Nephron progenitor cell (in vitro differentiated cells): ENCODE data around the gene SWAP70.
A peak's percentile ranks its signal among the peaks of the same experiment; 100 is the strongest.
"Not testable (repeated sequence)": the region's sequence is repeated elsewhere in the genome, so short reads cannot be mapped to it uniquely, and the experiment has no call there.

Experiments used
- DNase-seq: peaks from one replicate; pipeline ENCODE4 v3.0.0; 2021
- H3K27ac Mint-ChIP-seq: 2 replicates; pipeline ENCODE4 v1.8.0; 2021; ENCODE audit warnings: mild to moderate bottlenecking, moderate library complexity, mixed read lengths
- H3K27me3 Mint-ChIP-seq: 2 replicates; pipeline ENCODE4 v1.8.0; 2021; ENCODE audit warnings: mild to moderate bottlenecking, low read depth, mixed read lengths; ENCODE audit not compliant: poor library complexity
- H3K36me3 Mint-ChIP-seq: 2 replicates; pipeline ENCODE4 v1.8.0; 2021; ENCODE audit warnings: low read depth, mixed read lengths
- H3K4me1 Mint-ChIP-seq: 2 replicates; pipeline ENCODE4 v1.8.0; 2021; ENCODE audit warnings: mixed read lengths
- H3K4me3 Mint-ChIP-seq: 2 replicates; pipeline ENCODE4 v1.8.0; 2021; ENCODE audit warnings: mild to moderate bottlenecking, moderate library complexity, mixed read lengths
- H3K9me3 Mint-ChIP-seq: 2 replicates; pipeline ENCODE4 v1.8.0; 2021; ENCODE audit warnings: mild to moderate bottlenecking, moderate library complexity, mixed read lengths
- CTCF ChIP-seq: fragments of 200-600 bp; sonication (generic); IDR thresholded peaks from 2 replicates; pipeline ENCODE4 v1.5.0; 2021; ENCODE audit warnings: antibody characterized with exemption

SWAP70 gene

GRCh38 chr11:9619971-9620370, 43.9 kb upstream of the SWAP70 start:
- no peak overlapping the region for H3K27ac Mint-ChIP-seq
- peaks cover 22% of the 10 kb centered on the region for H3K4me1 Mint-ChIP-seq
- no peak for TF ChIP-seq CTCF
- H3K4me3 Mint-ChIP-seq: no peak overlapping the region
- peaks cover 18% of the 10 kb centered on the region for H3K9me3 Mint-ChIP-seq
- DNase-seq: no peak
- H3K36me3 Mint-ChIP-seq: peaks cover 11% of the 10 kb centered on the region
- H3K27me3 Mint-ChIP-seq: peaks cover 10% of the 10 kb centered on the region

- not testable (repeated sequence) for H3K27me3 Mint-ChIP-seq, DNase-seq, H3K4me3 Mint-ChIP-seq
- H3K4me1 Mint-ChIP-seq: peaks cover 45% of the 10 kb centered on the region
- H3K27ac Mint-ChIP-seq: peak overlapping the region; percentile 91
- peaks cover 11% of the 10 kb centered on the region for H3K36me3 Mint-ChIP-seq
- peaks cover 18% of the 10 kb centered on the region for H3K9me3 Mint-ChIP-seq
These were observed 41.5 kb upstream of the SWAP70 start for GRCh38 chr11:9622353-9622752.

- H3K4me3 Mint-ChIP-seq, H3K27ac Mint-ChIP-seq, DNase-seq, H3K27me3 Mint-ChIP-seq: not testable (repeated sequence)
- H3K4me1 Mint-ChIP-seq: peaks cover 46% of the 10 kb centered on the region
- H3K9me3 Mint-ChIP-seq: peaks cover 18% of the 10 kb centered on the region
- peaks cover 11% of the 10 kb centered on the region for H3K36me3 Mint-ChIP-seq
These were observed 40.8 kb upstream of the SWAP70 start for GRCh38 chr11:9623053-9623452.

- H3K36me3 Mint-ChIP-seq: peaks cover 11% of the 10 kb centered on the region
- H3K27ac Mint-ChIP-seq: no peak overlapping the region
These were observed 39.4 kb upstream of the SWAP70 start for GRCh38 chr11:9624448-9624847.

GRCh38 chr11:9625162-9625561, 38.7 kb upstream of the SWAP70 start:
- Mint-ChIP-seq H3K4me1 (peaks cover 35% of the 10 kb centered on the region), H3K36me3 (peaks cover 11% of the 10 kb centered on the region), H3K27me3 (peaks cover 3% of the 10 kb centered on the region), H3K9me3 (peaks cover 18% of the 10 kb centered on the region), H3K27ac (no peak overlapping the region), H3K4me3 (no peak overlapping the region)
- DNase-seq: no peak
- no peak for TF ChIP-seq CTCF

More at GRCh38 chr11:9624448-9624847, 39.4 kb upstream of the SWAP70 start:
- TF ChIP-seq CTCF: no peak
- H3K27me3 Mint-ChIP-seq: peaks cover 4% of the 10 kb centered on the region
- H3K4me1 Mint-ChIP-seq: peaks cover 39% of the 10 kb centered on the region
- peaks cover 18% of the 10 kb centered on the region for H3K9me3 Mint-ChIP-seq
- DNase-seq: no peak
- no peak overlapping the region for H3K4me3 Mint-ChIP-seq

GRCh38 chr11:9625728-9626127, 38.1 kb upstream of the SWAP70 start:
- peaks cover 3% of the 10 kb centered on the region for H3K27me3 Mint-ChIP-seq

More at GRCh38 chr11:9625728-9626127, 38.1 kb upstream of the SWAP70 start:
- Mint-ChIP-seq H3K9me3 (peaks cover 18% of the 10 kb centered on the region), H3K27ac (no peak overlapping the region), H3K36me3 (peaks cover 11% of the 10 kb centered on the region), H3K4me1 (peaks cover 35% of the 10 kb centered on the region), H3K4me3 (no peak overlapping the region)
- DNase-seq: no peak
- no peak for TF ChIP-seq CTCF
